HepG2 (cell line): ENCODE data around the gene TDRD1. TPM values are rescaled to one million over a fixed set of nuclear protein-coding genes. Genes with fewer than 3 reads are reported as not detected.

ENCODE experiments used
- ATAC-seq: fragments of 200-7000 bp; cut with Tn5 transposase; 3 replicates; pipeline ENCODE4 v1.9.1; 2020; ENCODE audit warnings: mild to moderate bottlenecking, moderate library complexity
- BruUV-seq: library from RNA; stranded (reverse); fragments of 400-500 nt; replicated peaks from 2 replicates; lab custom pipeline; 2021; lab: Mats Ljungman, UMichigan
- CTCF ChIA-PET: fragments of 300-600 bp; formaldehyde crosslinking; extraction: SDS; loops from one replicate; lab custom pipeline; 2021; ENCODE audit warnings: low total read pairs, inconsistent platforms, low intra/inter-chr PET ratio; lab: Yijun Ruan, JAX
- POLR2A ChIA-PET: fragments of 350-600 bp; sonication (Branson Sonifier 250); formaldehyde crosslinking; loops from one replicate; lab custom pipeline; 2020; ENCODE audit warnings: antibody characterized with exemption, inconsistent platforms; lab: Yijun Ruan, JAX
- DNase-seq: peaks from one replicate; pipeline ENCODE4 v3.0.0-alpha.2; 2015; ENCODE audit warnings: low spot score
- FAIRE-seq: peaks from 3 replicates; lab custom pipeline; 2011; peaks lifted over from hg19 to GRCh38; lab: Jason Lieb, UNC
- H2AFZ ChIP-seq: one replicate; pipeline ENCODE4 v1.6.1; 2011; ENCODE audit warnings: low read length, inconsistent platforms
- H3K27ac ChIP-seq: fragments of 300-600 bp; 3 replicates; pipeline ENCODE4 v1.8.0; 2011; ENCODE audit warnings: mixed run types, mild to moderate bottlenecking, mixed read lengths, low read length, inconsistent platforms; ENCODE audit not compliant: insufficient read depth; ENCODE audit errors: extremely low read length
- H3K27me3 ChIP-seq, 2 experiments: fragments of 200-600 bp in 1 of 2; 2 replicates in 1 of 2; 3 replicates in 1 of 2; pipeline versions ENCODE4 v1.6.0 to v1.8.0; 2011; ENCODE audit warnings: low read length in 2 of 2, mild to moderate bottlenecking in 2 of 2, moderate library complexity in 2 of 2, inconsistent platforms in 1 of 2; ENCODE audit not compliant: insufficient read depth in 2 of 2, control insufficient read depth in 1 of 2
- H3K36me3 ChIP-seq, 2 experiments: fragments of 200-600 bp in 1 of 2; replicated peaks in 1 of 2; 2 replicates in 1 of 2; 3 replicates in 1 of 2; pipeline versions ENCODE4 v1.5.1 to v1.8.0; 2011; ENCODE audit warnings: low read length in 2 of 2, inconsistent platforms in 1 of 2; ENCODE audit not compliant: insufficient read depth in 2 of 2, control insufficient read depth in 1 of 2
- H3K4me1 ChIP-seq: 2 replicates; pipeline ENCODE4 v1.5.1; 2012; ENCODE audit warnings: low read length, inconsistent platforms; ENCODE audit not compliant: insufficient read depth
- H3K4me2 ChIP-seq: 2 replicates; pipeline ENCODE4 v1.6.0; 2011; ENCODE audit warnings: low read depth, low read length, inconsistent platforms
- H3K4me3 ChIP-seq, 3 experiments: fragments of 200-600 bp in 1 of 3; sonication (generic), shearing (Covaris generic) in 1 of 3; replicated peaks in 1 of 3; 2 replicates each; pipeline ENCODE4 v1.5.1; 2011 to 2016; ENCODE audit warnings: low read length in 3 of 3, inconsistent platforms in 2 of 3, low read depth in 2 of 3, mild to moderate bottlenecking in 2 of 3, control low read depth in 1 of 3, mixed read lengths in 1 of 3; ENCODE audit not compliant: insufficient read depth in 1 of 3
- H3K79me2 ChIP-seq: one replicate; pipeline ENCODE4 v1.6.1; 2011; ENCODE audit warnings: low read length, inconsistent platforms; ENCODE audit not compliant: insufficient read depth
- H3K9ac ChIP-seq: 2 replicates; pipeline ENCODE4 v1.6.0; 2011; ENCODE audit warnings: mild to moderate bottlenecking, low read depth, low read length, inconsistent platforms; ENCODE audit not compliant: insufficient read depth
- H3K9me3 ChIP-seq: 2 replicates; pipeline ENCODE4 v1.5.1; 2012; ENCODE audit warnings: mild to moderate bottlenecking, low read length
- H4K20me1 ChIP-seq: 2 replicates; pipeline ENCODE4 v1.6.0; 2011; ENCODE audit warnings: inconsistent platforms, mild to moderate bottlenecking, low read length, moderate library complexity; ENCODE audit not compliant: insufficient read depth
- BHLHE40 ChIP-seq: IDR thresholded peaks from 2 replicates; pipeline ENCODE4 v1.6.1; 2011; ENCODE audit warnings: low read length, improper control_type of control experiment
- BRD4 ChIP-seq: sonication (generic); formaldehyde crosslinking; IDR thresholded peaks from 2 replicates; pipeline ENCODE4 v1.4.0; 2020; ENCODE audit warnings: missing genetic modification reagents
- HNF4A ChIP-seq: sonication (generic); formaldehyde crosslinking; IDR thresholded peaks from 2 replicates; pipeline ENCODE4 v1.4.0; 2020; ENCODE audit warnings: missing genetic modification reagents
- MTF1 ChIP-seq: sonication (generic); formaldehyde crosslinking; IDR thresholded peaks from 2 replicates; pipeline ENCODE4 v1.5.0; 2020; ENCODE audit warnings: missing genetic modification reagents
- MXD4 ChIP-seq: IDR thresholded peaks from 2 replicates; pipeline ENCODE4 v1.6.1; 2016; ENCODE audit warnings: mild to moderate bottlenecking, missing biosample characterization, missing genetic modification reagents
- NFYC ChIP-seq: IDR thresholded peaks from 2 replicates; pipeline ENCODE4 v1.6.1; 2016; ENCODE audit warnings: missing genetic modification reagents, missing compliant biosample characterization
- SIN3A ChIP-seq: IDR thresholded peaks from 2 replicates; pipeline ENCODE4 v1.6.1; 2011; ENCODE audit warnings: low read depth, mild to moderate bottlenecking, control low read depth, low read length, borderline replicate concordance
- SNAI1 ChIP-seq: sonication (generic); formaldehyde crosslinking; IDR thresholded peaks from 2 replicates; pipeline ENCODE4 v1.5.0; 2020; ENCODE audit warnings: mild to moderate bottlenecking, missing genetic modification reagents, borderline replicate concordance
- SNAPC2 ChIP-seq: sonication (generic); formaldehyde crosslinking; IDR thresholded peaks from 2 replicates; pipeline ENCODE4 v1.8.1; 2022; ENCODE audit warnings: mild to moderate bottlenecking, missing genetic modification reagents
- THYN1 ChIP-seq: sonication (generic); formaldehyde crosslinking; IDR thresholded peaks from 2 replicates; pipeline ENCODE4 v1.8.1; 2023; ENCODE audit warnings: low read depth, mild to moderate bottlenecking, moderate library complexity, missing genetic modification reagents, borderline replicate concordance
- ZBTB3 ChIP-seq: sonication (generic); formaldehyde crosslinking; IDR thresholded peaks from 2 replicates; pipeline ENCODE4 v1.4.0; 2020; ENCODE audit warnings: low read depth, mild to moderate bottlenecking, moderate library complexity, missing genetic modification reagents, borderline replicate concordance
- ZBTB38 ChIP-seq: sonication (generic); formaldehyde crosslinking; IDR thresholded peaks from 2 replicates; pipeline ENCODE4 v1.5.1; 2020; ENCODE audit warnings: mild to moderate bottlenecking, missing genetic modification reagents
- ZNF20 ChIP-seq: sonication (generic); formaldehyde crosslinking; IDR thresholded peaks from 2 replicates; pipeline ENCODE4 v1.4.0; 2020; ENCODE audit warnings: mild to moderate bottlenecking, moderate library complexity, missing genetic modification reagents
- ZNF224 ChIP-seq: sonication (generic); formaldehyde crosslinking; IDR thresholded peaks from 2 replicates; pipeline ENCODE4 v1.5.0; 2020; ENCODE audit warnings: mild to moderate bottlenecking, missing genetic modification reagents
- ZNF441 ChIP-seq: sonication (generic); formaldehyde crosslinking; IDR thresholded peaks from 2 replicates; pipeline ENCODE4 v1.7.0; 2021; ENCODE audit warnings: missing genetic modification reagents, borderline replicate concordance
- ZNF615 ChIP-seq: sonication (generic); formaldehyde crosslinking; IDR thresholded peaks from 2 replicates; pipeline ENCODE4 v1.5.0; 2020; ENCODE audit warnings: mild to moderate bottlenecking, missing genetic modification reagents, borderline replicate concordance
- WGBS: methylation state at CpG from one replicate; pipeline ENCODE4 v1.1.6; 2017; ENCODE audit warnings: low lambda C conversion rate; 5-methylcytosine and 5-hydroxymethylcytosine counted together
- in situ Hi-C: cut with HindIII; loops from 2 replicates; pipeline ENCODE4 v1.10.0; 2017; ENCODE audit warnings: low pct_unique_long_range_greater_than_20kb; ENCODE audit not compliant: extremely low pct_ligation_motif_present
- intact Hi-C: fragments of 100-400 bp; cut with micrococcal nuclease; formaldehyde crosslinking; loops from one replicate; pipeline ENCODE4 v1.10.0; 2022; ENCODE audit not compliant: unreplicated experiment
- polyA plus RNA-seq, 8 experiments: library from polyadenylated mRNA; depleted of rRNA in 3 of 8; stranded (reverse) in 7 of 8; unstranded in 1 of 8; fragments of >200 nt; fragmentation: Illumina TruSeq in 4 of 8; extraction: Trizol in 4 of 8; gene quantifications; 2 replicates each; pipeline versions ENCODE4 v1.2.1 to v1.2.3, GENCODE V29; 2011 to 2016; ENCODE audit warnings: low read depth in 4 of 8, missing spikeins in 1 of 8, mixed read lengths in 1 of 8; ENCODE audit not compliant: insufficient read depth in 1 of 8
- total RNA-seq, 5 experiments: library from RNA; depleted of rRNA; stranded (reverse); fragments of >200 nt; fragmentation: Illumina TruSeq; extraction: Trizol; gene quantifications; 2 replicates each; pipeline ENCODE4 v1.2.3, GENCODE V29; 2016; ENCODE audit warnings: low read depth in 1 of 5
- TF ChIP-seq, protein P1 (sequence below): sonication (generic); formaldehyde crosslinking; IDR thresholded peaks from 2 replicates; pipeline ENCODE4 v1.4.0; 2020; ENCODE audit warnings: mild to moderate bottlenecking, low read depth, missing genetic modification reagents
- TF ChIP-seq, protein P2 (sequence below): sonication (generic); formaldehyde crosslinking; IDR thresholded peaks from 2 replicates; pipeline ENCODE4 v1.4.0; 2020; ENCODE audit warnings: mild to moderate bottlenecking, missing genetic modification reagents

Gene TDRD1
- total and polyA plus RNA-seq, 2 of the 13 experiments (the other 11 are each of a cell fraction or from before 2014, with no cell fraction given): not detected

DNA sequence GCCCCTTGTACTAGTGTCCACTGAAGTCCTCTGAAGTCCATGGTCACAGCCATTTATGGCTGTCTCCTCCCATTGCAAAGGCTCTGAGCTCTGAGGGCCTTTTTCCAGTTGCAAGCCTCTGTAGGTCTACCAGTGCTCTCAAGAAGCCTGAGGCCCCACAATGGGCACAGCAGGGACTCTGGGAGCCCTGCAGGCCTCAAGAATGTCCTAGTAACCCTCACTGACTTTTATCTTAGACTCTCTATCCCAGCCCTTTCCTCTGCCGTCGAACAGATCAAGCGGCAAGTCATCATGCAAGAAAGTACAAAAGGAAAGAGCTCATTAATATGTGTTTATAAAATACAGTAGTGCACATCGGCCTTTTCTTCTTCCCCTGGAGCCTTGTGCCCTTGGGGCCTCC is 83.3 kb downstream of the TDRD1 start:
- H3K36me3 ChIP-seq: no peaks in the 10 kb centered on the region
- 48% methylated on average over 4 of the region's 4 CpGs for WGBS
- ATAC-seq: no peak
- H3K9me3 ChIP-seq: no peaks in the 10 kb centered on the region
- H3K4me2 ChIP-seq: no peak overlapping the region
- no peak overlapping the region for H3K27ac ChIP-seq
- no TSS peak for BruUV-seq
- no peak overlapping the region for H2AFZ ChIP-seq
- ChIA-PET POLR2A (no interaction called here), CTCF (no interaction called here)
- H3K9ac ChIP-seq: no peak overlapping the region
- no peak overlapping the region for H3K4me3 ChIP-seq
- H4K20me1 ChIP-seq: no peaks in the 10 kb centered on the region
- no peak for FAIRE-seq
- DNase-seq: no peak
- intact Hi-C loops: no loop called here
- no peaks in the 10 kb centered on the region for H3K79me2 ChIP-seq
- TF ChIP-seq ZBTB38 (CRISPR knock-in tag) (no peak), HNF4A (CRISPR knock-in tag) (no peak), SIN3A (no peak), ZBTB3 (CRISPR knock-in tag) (no peak), ZNF224 (no peak), NFYC (CRISPR knock-in tag) (no peak), ZNF441 (CRISPR knock-in tag) (no peak), THYN1 (CRISPR knock-in tag) (no peak), MTF1 (CRISPR knock-in tag) (no peak), ZNF20 (no peak), BRD4 (no peak), BHLHE40 (no peak), SNAPC2 (CRISPR knock-in tag) (no peak), ZNF615 (no peak), SNAI1 (no peak), MXD4 (CRISPR knock-in tag) (no peak)
- TF ChIP-seq, protein P1, sequence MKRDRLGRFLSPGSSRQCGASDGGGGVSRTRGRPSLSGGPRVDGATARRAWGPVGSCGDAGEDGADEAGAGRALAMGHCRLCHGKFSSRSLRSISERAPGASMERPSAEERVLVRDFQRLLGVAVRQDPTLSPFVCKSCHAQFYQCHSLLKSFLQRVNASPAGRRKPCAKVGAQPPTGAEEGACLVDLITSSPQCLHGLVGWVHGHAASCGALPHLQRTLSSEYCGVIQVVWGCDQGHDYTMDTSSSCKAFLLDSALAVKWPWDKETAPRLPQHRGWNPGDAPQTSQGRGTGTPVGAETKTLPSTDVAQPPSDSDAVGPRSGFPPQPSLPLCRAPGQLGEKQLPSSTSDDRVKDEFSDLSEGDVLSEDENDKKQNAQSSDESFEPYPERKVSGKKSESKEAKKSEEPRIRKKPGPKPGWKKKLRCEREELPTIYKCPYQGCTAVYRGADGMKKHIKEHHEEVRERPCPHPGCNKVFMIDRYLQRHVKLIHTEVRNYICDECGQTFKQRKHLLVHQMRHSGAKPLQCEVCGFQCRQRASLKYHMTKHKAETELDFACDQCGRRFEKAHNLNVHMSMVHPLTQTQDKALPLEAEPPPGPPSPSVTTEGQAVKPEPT (CRISPR knock-in tag): no peak
- TF ChIP-seq, protein P2, sequence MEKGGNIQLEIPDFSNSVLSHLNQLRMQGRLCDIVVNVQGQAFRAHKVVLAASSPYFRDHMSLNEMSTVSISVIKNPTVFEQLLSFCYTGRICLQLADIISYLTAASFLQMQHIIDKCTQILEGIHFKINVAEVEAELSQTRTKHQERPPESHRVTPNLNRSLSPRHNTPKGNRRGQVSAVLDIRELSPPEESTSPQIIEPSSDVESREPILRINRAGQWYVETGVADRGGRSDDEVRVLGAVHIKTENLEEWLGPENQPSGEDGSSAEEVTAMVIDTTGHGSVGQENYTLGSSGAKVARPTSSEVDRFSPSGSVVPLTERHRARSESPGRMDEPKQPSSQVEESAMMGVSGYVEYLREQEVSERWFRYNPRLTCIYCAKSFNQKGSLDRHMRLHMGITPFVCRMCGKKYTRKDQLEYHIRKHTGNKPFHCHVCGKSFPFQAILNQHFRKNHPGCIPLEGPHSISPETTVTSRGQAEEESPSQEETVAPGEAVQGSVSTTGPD (CRISPR knock-in tag): no peak
- in situ Hi-C loops: no loop called here
- H3K27me3 ChIP-seq: no peaks in the 10 kb centered on the region
- no peaks in the 10 kb centered on the region for H3K4me1 ChIP-seq
